NCI-H748 (cell line): ENCODE data around the gene UNC5B.

Experiments used
- DNase-seq: peaks from one replicate; lab custom pipeline; 2025; ENCODE audit not compliant: unreplicated experiment; lab: John Stamatoyannopoulos, UW

Gene UNC5B

GRCh38 chr10:71212318-71213126 lies at the start of gene UNC5B:
UNC5B (plus strand) TSS chr10:71212570; CDS start chr10:71212986, 416 bp downstream.
- DNase-seq, result peak; percentile 88

GRCh38 chr10:71173466-71173865 lies 38.9 kb upstream of the UNC5B start:
- DNase-seq, result no peak

- DNase-seq, result no peak
Observed at GRCh38 chr10:71176661-71177060, 35.7 kb upstream of the UNC5B start.

- no peak for DNase-seq
Observed at GRCh38 chr10:71177651-71178199, 34.6 kb upstream of the UNC5B start.

GRCh38 chr10:71178880-71179279 lies 33.5 kb upstream of the UNC5B start:
- no peak for DNase-seq

- no peak for DNase-seq
Observed at GRCh38 chr10:71179382-71179781, 33.0 kb upstream of the UNC5B start.

- DNase-seq, result no peak
Observed at GRCh38 chr10:71184421-71184820, 27.9 kb upstream of the UNC5B start.

- no peak for DNase-seq
Observed at GRCh38 chr10:71185209-71185608, 27.2 kb upstream of the UNC5B start.

GRCh38 chr10:71187197-71187596 lies 25.2 kb upstream of the UNC5B start:
- DNase-seq, result no peak

GRCh38 chr10:71187600-71187999 lies 24.8 kb upstream of the UNC5B start:
- no peak for DNase-seq

GRCh38 chr10:71188201-71188600 lies 24.2 kb upstream of the UNC5B start:
- no peak for DNase-seq

GRCh38 chr10:71191019-71191418 lies 21.4 kb upstream of the UNC5B start:
- no peak for DNase-seq

GRCh38 chr10:71191551-71192076 lies 20.8 kb upstream of the UNC5B start:
- no peak for DNase-seq

GRCh38 chr10:71193516-71193915 lies 18.9 kb upstream of the UNC5B start:
- no peak for DNase-seq

GRCh38 chr10:71197955-71198354 lies 14.4 kb upstream of the UNC5B start:
- DNase-seq, result no peak

- DNase-seq, result no peak
Observed at GRCh38 chr10:71201849-71202248, 10.5 kb upstream of the UNC5B start.

GRCh38 chr10:71202314-71202713 lies 10.1 kb upstream of the UNC5B start:
- DNase-seq, result no peak

- DNase-seq, result no peak
Observed at GRCh38 chr10:71203124-71203523, 9.2 kb upstream of the UNC5B start.

- no peak for DNase-seq
Observed at GRCh38 chr10:71203716-71204115, 8.7 kb upstream of the UNC5B start.

GRCh38 chr10:71204746-71205145 lies 7.6 kb upstream of the UNC5B start:
- DNase-seq, result no peak

GRCh38 chr10:71205468-71205867 lies 6.9 kb upstream of the UNC5B start:
- DNase-seq, result no peak

GRCh38 chr10:71206911-71207310 lies 5.5 kb upstream of the UNC5B start:
- no peak for DNase-seq
